SU-DHL-6 (cell line): ENCODE results near the gene WDR5.

ENCODE experiments used
- H2AFZ ChIP-seq: fragments of 200-600 bp; sonication (generic); 2 replicates; pipeline ENCODE4 v1.6.1; 2014; ENCODE audit warnings: low read depth, mild to moderate bottlenecking, moderate library complexity, mixed read lengths, antibody characterized with exemption, low read length; ENCODE audit not compliant: severe bottlenecking
- H3F3A ChIP-seq: fragments of 200-600 bp; shearing (Covaris generic); 2 replicates; pipeline ENCODE4 v1.6.0; 2016; ENCODE audit warnings: antibody characterized with exemption, mild to moderate bottlenecking; ENCODE audit not compliant: insufficient read depth
- H3K27ac ChIP-seq: fragments of 200-600 bp; sonication (generic); 2 replicates; pipeline ENCODE4 v1.5.1; 2016; ENCODE audit warnings: low read depth, mild to moderate bottlenecking, low read length, moderate library complexity, mixed read lengths
- H3K27me3 ChIP-seq: fragments of 200-600 bp; sonication (generic), shearing (Covaris generic); 2 replicates; pipeline ENCODE4 v1.6.0; 2014; ENCODE audit warnings: mild to moderate bottlenecking, low read length
- H3K36me3 ChIP-seq: fragments of 200-600 bp; sonication (generic); 2 replicates; pipeline ENCODE4 v1.6.1; 2014; ENCODE audit warnings: mild to moderate bottlenecking, low read length, mixed read lengths
- H3K4me2 ChIP-seq: fragments of 300-600, 200-600 bp; shearing (Covaris generic), sonication (generic); 2 replicates; pipeline ENCODE4 v1.6.0; 2014; ENCODE audit warnings: low read length, low read depth, mild to moderate bottlenecking; ENCODE audit not compliant: poor library complexity, severe bottlenecking
- H3K4me3 ChIP-seq: fragments of 200-600 bp; sonication (generic); 2 replicates; pipeline ENCODE4 v1.5.1; 2014; ENCODE audit warnings: antibody characterized with exemption, low read length, mild to moderate bottlenecking, mixed read lengths; ENCODE audit not compliant: insufficient read depth, poor library complexity, severe bottlenecking
- H3K79me2 ChIP-seq: fragments of 200-600 bp; sonication (generic); 2 replicates; pipeline ENCODE4 v1.6.1; 2014; ENCODE audit warnings: mild to moderate bottlenecking, low read length, moderate library complexity; ENCODE audit not compliant: insufficient read depth
- H3K9ac ChIP-seq: fragments of 200-600 bp; sonication (generic); 2 replicates; pipeline ENCODE4 v1.7.0; 2014; ENCODE audit warnings: mild to moderate bottlenecking, low read length
- H3K9me2 ChIP-seq: fragments of 200-600 bp; sonication (generic); replicated peaks from 2 replicates; pipeline ENCODE4 v1.6.1; 2014; ENCODE audit warnings: low read length; ENCODE audit not compliant: insufficient read depth
- H3K9me3 ChIP-seq: fragments of 200-600 bp; sonication (generic); 2 replicates; pipeline ENCODE4 v1.6.1; 2014; ENCODE audit warnings: low read length, mixed read lengths; ENCODE audit not compliant: insufficient read depth
- H4K20me1 ChIP-seq: fragments of 200-600 bp; sonication (generic); 2 replicates; pipeline ENCODE4 v1.6.1; 2014; ENCODE audit warnings: low read depth, mild to moderate bottlenecking, antibody characterized with exemption, low read length, moderate library complexity, mixed read lengths
- EZH2phosphoT487 ChIP-seq: fragments of 200-600 bp; sonication (generic), shearing (Covaris generic); conservative IDR thresholded peaks from 2 replicates; pipeline ENCODE4 v1.6.1; 2018; ENCODE audit warnings: mild to moderate bottlenecking, antibody characterized with exemption, low read length, moderate library complexity, mixed read lengths
- TF ChIP-seq, protein P1 (sequence below): fragments of 200-600 bp; sonication (generic); IDR thresholded peaks from one replicate; pipeline ENCODE4 v1.5.1; 2017; ENCODE audit warnings: antibody characterized with exemption, mild to moderate bottlenecking, low read length, moderate library complexity; ENCODE audit not compliant: insufficient read depth, poor library complexity, severe bottlenecking

Gene WDR5

GRCh38 chr9:134208310-134208841 lies 72.5 kb downstream of the WDR5 start:
- no peak overlapping the region for H3K4me3 ChIP-seq
- no peaks in the 10 kb centered on the region for H3K36me3 ChIP-seq
- no peak overlapping the region for H3K27ac ChIP-seq
- no peaks in the 10 kb centered on the region for H3F3A ChIP-seq
- no peak overlapping the region for H3K9ac ChIP-seq
- no peaks in the 10 kb centered on the region for H3K9me2 ChIP-seq
- no peak overlapping the region for H2AFZ ChIP-seq
- TF ChIP-seq, protein P1, sequence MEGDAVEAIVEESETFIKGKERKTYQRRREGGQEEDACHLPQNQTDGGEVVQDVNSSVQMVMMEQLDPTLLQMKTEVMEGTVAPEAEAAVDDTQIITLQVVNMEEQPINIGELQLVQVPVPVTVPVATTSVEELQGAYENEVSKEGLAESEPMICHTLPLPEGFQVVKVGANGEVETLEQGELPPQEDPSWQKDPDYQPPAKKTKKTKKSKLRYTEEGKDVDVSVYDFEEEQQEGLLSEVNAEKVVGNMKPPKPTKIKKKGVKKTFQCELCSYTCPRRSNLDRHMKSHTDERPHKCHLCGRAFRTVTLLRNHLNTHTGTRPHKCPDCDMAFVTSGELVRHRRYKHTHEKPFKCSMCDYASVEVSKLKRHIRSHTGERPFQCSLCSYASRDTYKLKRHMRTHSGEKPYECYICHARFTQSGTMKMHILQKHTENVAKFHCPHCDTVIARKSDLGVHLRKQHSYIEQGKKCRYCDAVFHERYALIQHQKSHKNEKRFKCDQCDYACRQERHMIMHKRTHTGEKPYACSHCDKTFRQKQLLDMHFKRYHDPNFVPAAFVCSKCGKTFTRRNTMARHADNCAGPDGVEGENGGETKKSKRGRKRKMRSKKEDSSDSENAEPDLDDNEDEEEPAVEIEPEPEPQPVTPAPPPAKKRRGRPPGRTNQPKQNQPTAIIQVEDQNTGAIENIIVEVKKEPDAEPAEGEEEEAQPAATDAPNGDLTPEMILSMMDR = no peak
- TF ChIP-seq EZH2phosphoT487 = no peak
- H3K9me3 ChIP-seq = no peaks in the 10 kb centered on the region
- no peak overlapping the region for H3K4me2 ChIP-seq
- H3K79me2 ChIP-seq = no peaks in the 10 kb centered on the region
- H3K27me3 ChIP-seq = no peaks in the 10 kb centered on the region
- H4K20me1 ChIP-seq = no peaks in the 10 kb centered on the region

GRCh38 chr9:134208981-134209725 lies 73.3 kb downstream of the WDR5 start:
- Histone ChIP-seq H3K4me3 (no peak overlapping the region), H3K27ac (no peak overlapping the region), H4K20me1 (no peaks in the 10 kb centered on the region), H3K9ac (no peak overlapping the region), H3K4me2 (no peak overlapping the region), H3K79me2 (no peaks in the 10 kb centered on the region), H3K9me2 (no peaks in the 10 kb centered on the region), H3K27me3 (no peaks in the 10 kb centered on the region), H3K9me3 (no peaks in the 10 kb centered on the region), H3K36me3 (no peaks in the 10 kb centered on the region), H3F3A (no peaks in the 10 kb centered on the region), H2AFZ (no peak overlapping the region)
- TF ChIP-seq EZH2phosphoT487 = no peak
- TF ChIP-seq, protein P1 = no peak
